Upper lobe of left lung (tissue), 4 donors: ENCODE results near the gene MPHOSPH8.

Experiments
- POLR2A ChIP-seq, 4 donors: fragments of 450-650 bp; IDR thresholded peaks; one replicate each; pipeline ENCODE4 v1.5.1; 2016 to 2017; ENCODE audit warnings: antibody characterized with exemption in 4 of 4, mild to moderate bottlenecking in 2 of 4
- TF ChIP-seq, protein P1 (sequence below), 6 experiments: fragments of 450-650 bp in 4 of 6; fragments of 200-600 bp in 2 of 6; sonication (generic) in 2 of 6; IDR thresholded peaks; one replicate each; pipeline ENCODE4 v1.5.1; 2016 to 2019; ENCODE audit warnings: antibody characterized with exemption in 6 of 6

- TF ChIP-seq, protein P1, sequence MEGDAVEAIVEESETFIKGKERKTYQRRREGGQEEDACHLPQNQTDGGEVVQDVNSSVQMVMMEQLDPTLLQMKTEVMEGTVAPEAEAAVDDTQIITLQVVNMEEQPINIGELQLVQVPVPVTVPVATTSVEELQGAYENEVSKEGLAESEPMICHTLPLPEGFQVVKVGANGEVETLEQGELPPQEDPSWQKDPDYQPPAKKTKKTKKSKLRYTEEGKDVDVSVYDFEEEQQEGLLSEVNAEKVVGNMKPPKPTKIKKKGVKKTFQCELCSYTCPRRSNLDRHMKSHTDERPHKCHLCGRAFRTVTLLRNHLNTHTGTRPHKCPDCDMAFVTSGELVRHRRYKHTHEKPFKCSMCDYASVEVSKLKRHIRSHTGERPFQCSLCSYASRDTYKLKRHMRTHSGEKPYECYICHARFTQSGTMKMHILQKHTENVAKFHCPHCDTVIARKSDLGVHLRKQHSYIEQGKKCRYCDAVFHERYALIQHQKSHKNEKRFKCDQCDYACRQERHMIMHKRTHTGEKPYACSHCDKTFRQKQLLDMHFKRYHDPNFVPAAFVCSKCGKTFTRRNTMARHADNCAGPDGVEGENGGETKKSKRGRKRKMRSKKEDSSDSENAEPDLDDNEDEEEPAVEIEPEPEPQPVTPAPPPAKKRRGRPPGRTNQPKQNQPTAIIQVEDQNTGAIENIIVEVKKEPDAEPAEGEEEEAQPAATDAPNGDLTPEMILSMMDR (IDR thresholded peaks at IDR 0.05): no peak
- TF ChIP-seq POLR2A (IDR thresholded peaks at IDR 0.05): no peak
Measured at GRCh38 chr13:19674898-19675297, 41.4 kb downstream of the MPHOSPH8 start.
